IMR-90 (cell line): ENCODE results near the gene DYNLL2. TPM values are rescaled to one million over a fixed set of nuclear protein-coding genes. Genes with fewer than 3 reads are reported as not detected.

Source experiments
- ATAC-seq: fragments of 200-7000 bp; cut with Tn5 transposase; 2 replicates; pipeline ENCODE4 v1.9.1; 2020; ENCODE audit warnings: low read depth, mild to moderate bottlenecking, moderate library complexity
- BruUV-seq: library from RNA; stranded (reverse); fragments of 400-500 nt; replicated peaks from 2 replicates; lab custom pipeline; 2021; lab: Mats Ljungman, UMichigan
- CTCF ChIA-PET: fragments of 300-600 bp; formaldehyde crosslinking; extraction: SDS; loops from one replicate; lab custom pipeline; 2021; ENCODE audit warnings: antibody characterized with exemption; lab: Yijun Ruan, JAX
- POLR2A ChIA-PET: fragments of 300-600 bp; sonication (Branson Sonifier 250); formaldehyde crosslinking; loops from one replicate; lab custom pipeline; 2022; ENCODE audit warnings: antibody characterized with exemption; ENCODE audit not compliant: unreplicated experiment; lab: Charles Lee
- DNase-seq: peaks from one replicate; pipeline ENCODE4 v3.0.0; 2013
- H2AFZ ChIP-seq: replicated peaks from 2 replicates; pipeline ENCODE3; 2013; ENCODE audit warnings: low read length, mild to moderate bottlenecking; ENCODE audit not compliant: poor library complexity
- H2AK5ac ChIP-seq: 2 replicates; pipeline ENCODE4 v1.6.1; 2013; ENCODE audit warnings: low read depth, low read length, inconsistent platforms
- H2AK9ac ChIP-seq: replicated peaks from 2 replicates; pipeline ENCODE3; 2013; ENCODE audit warnings: mild to moderate bottlenecking, low read depth, low read length, moderate library complexity; ENCODE audit not compliant: poor library complexity
- H2BK120ac ChIP-seq: 2 replicates; pipeline ENCODE4 v1.6.1; 2013; ENCODE audit warnings: low read depth, low read length, inconsistent platforms
- H2BK15ac ChIP-seq: 3 replicates; pipeline ENCODE4 v1.6.1; 2013; ENCODE audit warnings: low read depth, low read length, inconsistent platforms
- H2BK20ac ChIP-seq: 2 replicates; pipeline ENCODE4 v1.6.1; 2013; ENCODE audit warnings: low read depth, mild to moderate bottlenecking, inconsistent platforms, low read length, moderate library complexity
- H2BK5ac ChIP-seq: 2 replicates; pipeline ENCODE4 v1.6.1; 2013; ENCODE audit warnings: mild to moderate bottlenecking, low read depth, low read length, inconsistent platforms; ENCODE audit not compliant: poor library complexity, severe bottlenecking
- H3K14ac ChIP-seq: replicated peaks from 2 replicates; pipeline ENCODE4 v1.6.1; 2013; ENCODE audit warnings: low read depth, low read length, inconsistent platforms
- H3K18ac ChIP-seq: 2 replicates; pipeline ENCODE4 v1.6.1; 2013; ENCODE audit warnings: low read depth, low read length, control low read depth
- H3K23ac ChIP-seq: 2 replicates; pipeline ENCODE4 v1.6.1; 2013; ENCODE audit warnings: low read depth, low read length, inconsistent platforms
- H3K27ac ChIP-seq: 2 replicates; pipeline ENCODE4 v1.5.1; 2013; ENCODE audit warnings: mild to moderate bottlenecking, control low read depth, low read length; ENCODE audit not compliant: insufficient read depth
- H3K27me3 ChIP-seq: 2 replicates; pipeline ENCODE4 v1.6.1; 2013; ENCODE audit warnings: low read length; ENCODE audit not compliant: control insufficient read depth, insufficient read depth
- H3K36me3 ChIP-seq: 2 replicates; pipeline ENCODE4 v1.6.1; 2013; ENCODE audit warnings: low read length, mixed read lengths; ENCODE audit not compliant: control insufficient read depth, insufficient read depth
- H3K4ac ChIP-seq: 2 replicates; pipeline ENCODE4 v1.6.1; 2013; ENCODE audit warnings: low read depth, low read length, inconsistent platforms
- H3K4me1 ChIP-seq: 2 replicates; pipeline ENCODE4 v1.6.1; 2013; ENCODE audit warnings: low read length, mixed read lengths; ENCODE audit not compliant: control insufficient read depth, insufficient read depth
- H3K4me2 ChIP-seq: 2 replicates; pipeline ENCODE4 v1.6.1; 2013; ENCODE audit warnings: low read depth, mild to moderate bottlenecking, control low read depth, low read length, moderate library complexity
- H3K4me3 ChIP-seq: 2 replicates; pipeline ENCODE4 v1.5.1; 2013; ENCODE audit warnings: low read depth, mild to moderate bottlenecking, control low read depth, low read length, moderate library complexity; ENCODE audit not compliant: insufficient read depth
- H3K56ac ChIP-seq: 2 replicates; pipeline ENCODE4 v1.6.1; 2013; ENCODE audit warnings: low read length, inconsistent platforms; ENCODE audit not compliant: insufficient read depth; ENCODE audit errors: extremely low read depth
- H3K79me1 ChIP-seq, 2 experiments: 2 replicates each; pipeline ENCODE4 v1.6.1; 2013; ENCODE audit warnings: low read length in 2 of 2, inconsistent platforms in 1 of 2, low read depth in 1 of 2
- H3K9ac ChIP-seq: 2 replicates; pipeline ENCODE4 v1.6.1; 2013; ENCODE audit warnings: low read depth, low read length, control low read depth
- H3K9me1 ChIP-seq: 2 replicates; pipeline ENCODE4 v1.6.1; 2013; ENCODE audit warnings: low read length, inconsistent platforms; ENCODE audit not compliant: insufficient read depth
- H3K9me3 ChIP-seq: 2 replicates; pipeline ENCODE4 v1.6.1; 2013; ENCODE audit warnings: low read length; ENCODE audit not compliant: control insufficient read depth, insufficient read depth
- H4K20me1 ChIP-seq: 2 replicates; pipeline ENCODE4 v1.6.1; 2013; ENCODE audit warnings: low read length, inconsistent platforms; ENCODE audit not compliant: insufficient read depth
- H4K5ac ChIP-seq: 2 replicates; pipeline ENCODE4 v1.6.1; 2013; ENCODE audit warnings: mild to moderate bottlenecking, low read depth, low read length, control low read depth
- H4K8ac ChIP-seq, 2 experiments: 2 replicates each; pipeline ENCODE4 v1.6.1; 2013; ENCODE audit warnings: low read depth in 2 of 2, low read length in 2 of 2, control low read depth in 1 of 2, inconsistent platforms in 1 of 2
- H4K91ac ChIP-seq: 2 replicates; pipeline ENCODE4 v1.6.1; 2013; ENCODE audit warnings: low read depth, low read length, inconsistent platforms; ENCODE audit not compliant: insufficient read depth
- BHLHE40 ChIP-seq: fragments of 150-350 bp; IDR thresholded peaks from 2 replicates; pipeline ENCODE4 v1.6.1; 2016; ENCODE audit warnings: mild to moderate bottlenecking, low read depth, low read length
- CTCF ChIP-seq: conservative IDR thresholded peaks from 2 replicates; pipeline ENCODE4 v1.5.1; 2012; ENCODE audit warnings: mild to moderate bottlenecking, low read depth, low read length, improper control_type of control experiment
- MXI1 ChIP-seq: IDR thresholded peaks from 2 replicates; pipeline ENCODE4 v1.6.1; 2012; ENCODE audit warnings: low read depth, mild to moderate bottlenecking, low read length, moderate library complexity, borderline replicate concordance
- RAD21 ChIP-seq: IDR thresholded peaks from 2 replicates; pipeline ENCODE4 v1.6.1; 2012; ENCODE audit warnings: low read length, improper control_type of control experiment
- RFX5 ChIP-seq: IDR thresholded peaks from 2 replicates; pipeline ENCODE4 v1.8.0; 2012; ENCODE audit warnings: low read depth, mild to moderate bottlenecking, low read length, moderate library complexity
- WGBS, 2 experiments: methylation state at CpG; one replicate each; pipeline versions ENCODE4 v1.1.5 to v1.1.7; 2013; ENCODE audit warnings: missing lambda C conversion rate in 2 of 2; ENCODE audit not compliant: insufficient read length in 1 of 2; ENCODE audit errors: extremely low coverage in 2 of 2; 5-methylcytosine and 5-hydroxymethylcytosine counted together
- dilution Hi-C: fragments of 300-500 bp; cut with HindIII; formaldehyde crosslinking; loops from one replicate; pipeline ENCODE4 v1.14.3; 2018; ENCODE audit warnings: low sequenced_read_pairs; ENCODE audit not compliant: unreplicated experiment
- in situ Hi-C: fragments of 300-500 bp; cut with MboI; formaldehyde crosslinking; loops from 3 replicates; pipeline ENCODE4 v1.14.3; 2019; ENCODE audit warnings: low sequenced_read_pairs, inconsistent platforms, mixed read lengths
- intact Hi-C: fragments of 100-400 bp; cut with micrococcal nuclease; formaldehyde crosslinking; loops from 2 replicates; pipeline ENCODE4 v1.10.0; 2022
- polyA plus RNA-seq, 3 experiments: library from polyadenylated mRNA; depleted of rRNA; stranded (reverse); fragments of >200 nt; gene quantifications; 2 replicates each; pipeline ENCODE4 v1.2.3, GENCODE V29; 2012; ENCODE audit warnings: low replicate concordance in 1 of 3
- total RNA-seq: library from RNA; depleted of rRNA; stranded (reverse); fragments of >200 nt; gene quantifications from 2 replicates; pipeline ENCODE4 v1.2.3, GENCODE V29; 2012

DYNLL2 gene
- total and polyA plus RNA-seq, 2 of the 4 experiments (the other 2 are of a cell fraction) = 9.1 to 14.2 TPM

- Histone ChIP-seq H3K4me2 (no peak overlapping the region), H3K36me3 (no peaks in the 10 kb centered on the region), H3K79me1 (no peaks in the 10 kb centered on the region), H3K9ac (no peak overlapping the region), H4K5ac (no peak overlapping the region), H3K56ac (no peak overlapping the region), H3K9me1 (no peaks in the 10 kb centered on the region), H3K27me3 (peaks cover 12% of the 10 kb centered on the region), H3K27ac (no peak overlapping the region), H3K4me1 (no peaks in the 10 kb centered on the region), H2AK9ac (no peak overlapping the region), H3K14ac (no peak overlapping the region), H2AFZ (no peak overlapping the region), H4K8ac (no peak overlapping the region), H3K4me3 (no peak overlapping the region), H3K9me3 (no peaks in the 10 kb centered on the region), H4K91ac (no peak overlapping the region), H2BK5ac (no peak overlapping the region), H3K18ac (no peak overlapping the region), H4K20me1 (no peaks in the 10 kb centered on the region), H2BK20ac (no peak overlapping the region), H2AK5ac (no peak overlapping the region), H2BK120ac (no peak overlapping the region), H3K4ac (no peak overlapping the region), H3K23ac (no peak overlapping the region), H2BK15ac (no peak overlapping the region)
- TF ChIP-seq RFX5 = no peak
- TF ChIP-seq MXI1 = no peak
- TF ChIP-seq BHLHE40 = no peak
- no peak for TF ChIP-seq RAD21
- TF ChIP-seq CTCF = no peak
- DNase-seq (no peak), ATAC-seq (no peak)
- POLR2A ChIA-PET = no interaction called here
- in situ Hi-C loops (loop anchor here (5.0 to 25.0 kb wide), 4 partner anchors 105 to 998 kb away; partner anchors contain the start of gene SRSF1), intact Hi-C loops (loop anchor here (5.0 to 10.0 kb wide), 2 partner anchors 435 to 513 kb away; no protein-coding TSS in a partner anchor), dilution Hi-C loops (no loop called here)
- no CpG with 5 or more reads among the region's 5 CpGs for WGBS, 2 experiments
- no TSS peak for BruUV-seq
- CTCF ChIA-PET = no interaction called here
These were observed 26.8 kb downstream of the DYNLL2 start for GRCh38 chr17:58110012-58110411.
